Motor neuron (in vitro differentiated cells): ENCODE data around the gene SLC4A3. TPM values are rescaled to one million over a fixed set of nuclear protein-coding genes. Genes with fewer than 3 reads are reported as not detected.

Source experiments
- ATAC-seq, 8 experiments: fragments of 200-7000 bp; cut with Tn5 transposase; replicated peaks in 6 of 8; 2 replicates each; pipeline ENCODE4 v1.8.0; 2021; ENCODE audit warnings: mild to moderate bottlenecking in 8 of 8, moderate library complexity in 8 of 8
- H3K27ac ChIP-seq, 2 donors: fragments of 250-450 bp; sonication (Bioruptor Pico); 2 replicates each; pipeline ENCODE4 v1.9.0; 2021; ENCODE audit warnings: antibody characterized with exemption in 2 of 2, mild to moderate bottlenecking in 2 of 2, moderate library complexity in 1 of 2
- H3K4me1 ChIP-seq, 2 donors: fragments of 250-450 bp; sonication (Bioruptor Pico); replicated peaks in 1 of 2; 2 replicates each; pipeline ENCODE4 v1.6.1; 2021; ENCODE audit warnings: antibody characterized with exemption in 2 of 2, mild to moderate bottlenecking in 2 of 2, moderate library complexity in 1 of 2
- H3K4me3 ChIP-seq, 5 donors: fragments of 250-450 bp; sonication (Bioruptor Pico); 2 replicates each; pipeline ENCODE4 v1.9.0; 2021; ENCODE audit warnings: antibody characterized with exemption in 5 of 5, mild to moderate bottlenecking in 5 of 5, moderate library complexity in 4 of 5
- WGBS, 10 experiments: fragments of 450-650 bp; shearing (Covaris generic); methylation state at CpG; one replicate each; pipeline ENCODE4 v1.0.0; 2022; 5-methylcytosine and 5-hydroxymethylcytosine counted together
- in situ Hi-C, 9 experiments: fragments of 400-800 bp; cut with MboI; loops; one replicate each; pipeline ENCODE4 v1.15.0; 2021; ENCODE audit warnings: low sequenced_read_pairs in 9 of 9, low pct_unique_long_range_greater_than_20kb in 2 of 9; ENCODE audit not compliant: unreplicated experiment in 9 of 9
- total RNA-seq, 8 experiments: library from RNA; unstranded; fragments of 300-600 nt; gene quantifications; 2 replicates each; pipeline versions ENCODE4 v1.2.3 to v1.2.4, GENCODE V29; 2022

SLC4A3 gene
- 10 to 100 TPM in 1 of 8 experiments, 1 to 10 TPM in 6, under 1 TPM in 1; 0.05 to 17.7 (median 5.8) TPM for total RNA-seq

DNA sequence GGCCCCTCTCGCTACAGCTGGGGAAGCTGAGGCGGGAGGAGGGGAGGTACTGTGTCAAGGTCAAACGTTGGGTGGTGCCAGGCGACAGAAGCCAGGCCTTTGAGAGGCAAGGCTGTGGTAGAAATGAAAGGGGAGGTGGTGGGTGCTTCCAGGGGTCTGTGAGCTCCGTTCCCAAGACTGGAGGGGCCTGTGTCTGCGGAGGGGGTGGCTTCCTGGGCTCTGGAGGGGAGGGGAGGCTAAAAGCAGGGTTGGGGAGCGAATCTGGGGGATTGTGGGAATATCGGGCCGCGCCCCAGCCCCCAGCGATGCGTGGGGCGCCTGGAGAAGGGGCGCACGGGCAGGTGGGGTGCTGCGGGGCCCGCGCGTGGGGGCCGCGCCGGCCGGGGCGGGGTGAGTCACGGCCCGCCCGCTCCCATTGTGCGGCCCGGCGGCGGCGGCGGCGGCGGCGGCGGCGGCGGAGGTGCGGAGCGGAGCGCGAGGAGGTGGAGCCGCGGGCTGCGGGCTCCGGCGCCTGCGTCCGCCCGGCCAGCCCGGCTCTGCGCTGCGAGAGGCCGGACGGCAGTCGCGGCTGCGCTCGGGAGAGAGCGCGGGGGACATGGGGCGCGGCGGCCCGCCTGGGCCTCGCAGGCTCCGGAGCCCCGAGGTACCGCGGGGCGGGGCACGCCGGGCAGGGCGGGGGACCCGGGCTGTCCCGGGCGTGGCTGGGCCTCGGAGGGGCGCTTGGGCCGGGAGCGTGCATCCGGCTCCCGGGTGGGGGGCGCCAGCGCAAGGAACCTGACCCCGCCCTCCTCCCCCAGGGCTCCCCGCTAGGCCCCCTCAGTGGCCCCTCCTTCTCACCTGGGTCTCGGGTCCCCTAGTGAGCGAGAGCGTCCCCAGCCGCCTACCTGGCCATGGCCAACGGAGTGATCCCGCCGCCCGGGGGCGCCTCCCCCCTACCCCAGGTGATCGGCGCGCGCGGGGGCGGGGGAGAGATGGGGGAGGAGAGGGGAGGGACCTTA is at the start of gene SLC4A3:
Gene SLC4A3, plus strand, starts transcription at position 528 of the 998 bp plus-strand sequence. Its CDS starts 363 bp downstream, at position 891.
- WGBS, 10 experiments = 60 to 92% methylated on average over 1 to 2 of the region's 103 CpGs; no CpG with 5 or more reads in 8 of the 10 experiments
- Histone ChIP-seq H3K4me1 (peaks cover 9% of the 10 kb centered on the region in 2 donors), H3K4me3 (peak within 1 kb of the TSS; percentile 38 to 73 (median 49)), H3K27ac (no peak within 1 kb of the TSS)
- peak; percentile 79 to 94 (median 84) for ATAC-seq
- in situ Hi-C loops = no loop called here

DNA sequence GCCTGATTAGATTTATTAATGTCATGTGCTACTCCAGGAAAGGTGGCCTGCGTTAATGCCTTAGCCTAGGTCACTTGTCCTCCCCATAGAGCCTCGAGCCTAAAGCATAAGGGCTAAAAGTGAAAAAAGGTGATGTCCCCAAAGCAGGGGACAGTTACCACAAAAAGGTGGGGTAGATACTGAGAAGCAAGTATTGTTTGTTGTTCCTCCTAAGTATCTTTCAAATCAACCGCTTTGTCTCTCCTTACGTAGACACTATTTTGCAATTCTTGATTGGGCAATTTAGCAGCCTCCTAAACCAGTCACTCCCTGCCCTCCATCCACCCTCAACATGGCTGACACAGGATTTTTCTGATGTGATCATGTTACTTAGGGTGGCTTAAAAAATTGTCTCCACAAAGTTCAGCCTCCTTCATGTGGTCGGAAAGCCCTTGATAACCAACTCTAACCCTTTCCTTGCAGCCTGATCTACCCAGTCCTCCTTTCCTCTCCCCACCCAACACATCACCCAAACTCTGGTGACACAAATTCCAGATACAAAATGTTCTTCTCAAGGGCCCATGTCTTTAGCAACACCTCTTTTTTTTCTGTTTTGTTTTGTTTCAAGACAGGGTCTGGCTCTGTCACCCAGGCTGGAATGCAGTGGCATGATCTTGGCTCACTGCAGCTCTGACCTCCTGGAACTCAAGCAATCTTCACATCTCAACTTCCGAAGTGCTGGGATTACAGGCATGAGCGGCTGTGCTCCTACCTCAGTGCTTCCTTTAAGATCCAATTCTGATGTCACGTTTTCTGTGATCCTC is 48.4 kb upstream of the SLC4A3 start:
- in situ Hi-C loops = no loop called here
- Histone ChIP-seq H3K4me3 (no peak overlapping the region), H3K27ac (no peak overlapping the region), H3K4me1 (peaks cover 19 to 33% of the 10 kb centered on the region in 2 donors)
- WGBS, 10 experiments = 46 to 100% (median 88%) methylated on average over 2 to 7 of the region's 8 CpGs
- ATAC-seq = peak in 2 of 8 experiments; percentile 39 to 66

DNA sequence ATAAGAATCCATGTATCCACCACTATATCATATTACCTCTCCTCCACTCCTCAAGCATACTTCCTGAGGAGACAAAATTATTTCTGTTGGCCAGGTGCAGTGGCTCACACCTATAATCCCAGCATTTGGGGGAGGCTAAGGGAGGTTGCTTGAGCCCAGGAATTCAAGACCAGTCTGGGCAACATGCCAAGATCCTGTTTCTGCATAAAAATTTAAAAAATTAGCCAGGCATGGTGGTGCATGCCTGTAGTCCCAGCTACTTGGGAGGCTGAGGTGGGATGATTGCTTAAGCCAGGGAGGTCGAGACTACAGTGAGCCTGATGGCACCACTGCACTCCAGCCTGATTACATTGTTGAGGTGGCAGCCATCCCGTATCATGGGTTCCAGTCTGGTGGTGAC is 46.1 kb upstream of the SLC4A3 start:
- in situ Hi-C loops = no loop called here
- ATAC-seq = peak in 1 of 8 experiments; percentile 22
- 0 to 89% (median 80%) methylated on average over 1 of the region's 2 CpGs; no CpG with 5 or more reads in 7 of the 10 experiments for WGBS, 10 experiments
- Histone ChIP-seq H3K4me1 (peaks cover 13 to 25% of the 10 kb centered on the region in 2 donors), H3K27ac (no peak overlapping the region), H3K4me3 (no peak overlapping the region)

GRCh38 chr2:219591091-219591490 is 36.3 kb upstream of the SLC4A3 start:
- no peak overlapping the region for H3K4me3 ChIP-seq
- in situ Hi-C loops = no loop called here
- WGBS, 10 experiments = 0 to 72% (median 47%) methylated on average over 1 to 4 of the region's 4 CpGs; no CpG with 5 or more reads in 5 of the 10 experiments
- no peak overlapping the region for H3K27ac ChIP-seq
- peaks cover 0 to 9% of the 10 kb centered on the region in 2 donors for H3K4me1 ChIP-seq
- ATAC-seq = no peak

DNA sequence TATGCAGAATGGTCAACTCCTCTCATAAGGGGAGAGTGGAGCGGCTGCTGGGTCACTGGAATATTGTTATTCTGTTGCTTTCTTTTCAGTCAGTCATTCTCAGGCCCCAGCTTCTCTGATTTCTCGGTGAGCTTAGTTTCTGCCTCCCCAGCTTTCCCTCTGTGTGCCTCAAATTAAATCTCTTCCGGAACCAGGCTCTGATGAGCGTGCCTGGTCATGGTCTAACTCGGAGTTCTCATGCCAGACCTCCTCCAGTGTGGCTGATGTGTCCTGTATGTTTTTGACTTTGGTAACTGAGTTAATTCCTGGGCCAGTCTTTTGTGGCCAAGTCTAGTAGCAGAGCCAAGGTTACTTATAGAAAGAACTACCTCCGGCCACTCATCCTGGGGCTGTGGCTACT is 34.7 kb upstream of the SLC4A3 start:
- WGBS, 10 experiments = 0 to 100% (median 83%) methylated on average over 1 to 4 of the region's 6 CpGs; no CpG with 5 or more reads in 3 of the 10 experiments

GRCh38 chr2:219593154-219593553 is 34.3 kb upstream of the SLC4A3 start:
- 78 to 100% (median 83%) methylated on average over 1 to 2 of the region's 2 CpGs; no CpG with 5 or more reads in 2 of the 10 experiments for WGBS, 10 experiments
- H3K27ac ChIP-seq = no peak overlapping the region
- peaks cover 6 to 18% of the 10 kb centered on the region in 2 donors for H3K4me1 ChIP-seq
- H3K4me3 ChIP-seq = no peak overlapping the region
- no peak for ATAC-seq
- in situ Hi-C loops = no loop called here

More for the DNA sequence above, 34.7 kb upstream of the SLC4A3 start:
- peaks cover 6 to 18% of the 10 kb centered on the region in 2 donors for H3K4me1 ChIP-seq
- in situ Hi-C loops = no loop called here
- no peak overlapping the region for H3K27ac ChIP-seq
- no peak for ATAC-seq
- no peak overlapping the region for H3K4me3 ChIP-seq

- in situ Hi-C loops = no loop called here
- H3K4me3 ChIP-seq = peak overlapping the region in 1 of 5 donors; percentile 8
- peak overlapping the region in 1 of 2 donors; percentile 85 for H3K27ac ChIP-seq
- ATAC-seq = no peak
- 0 to 75% (median 50%) methylated on average over 1 to 3 of the region's 3 CpGs; no CpG with 5 or more reads in 1 of the 10 experiments for WGBS, 10 experiments
- peaks cover 10 to 22% of the 10 kb centered on the region in 2 donors for H3K4me1 ChIP-seq
These were observed 32.2 kb upstream of the SLC4A3 start for GRCh38 chr2:219595256-219595655.

DNA sequence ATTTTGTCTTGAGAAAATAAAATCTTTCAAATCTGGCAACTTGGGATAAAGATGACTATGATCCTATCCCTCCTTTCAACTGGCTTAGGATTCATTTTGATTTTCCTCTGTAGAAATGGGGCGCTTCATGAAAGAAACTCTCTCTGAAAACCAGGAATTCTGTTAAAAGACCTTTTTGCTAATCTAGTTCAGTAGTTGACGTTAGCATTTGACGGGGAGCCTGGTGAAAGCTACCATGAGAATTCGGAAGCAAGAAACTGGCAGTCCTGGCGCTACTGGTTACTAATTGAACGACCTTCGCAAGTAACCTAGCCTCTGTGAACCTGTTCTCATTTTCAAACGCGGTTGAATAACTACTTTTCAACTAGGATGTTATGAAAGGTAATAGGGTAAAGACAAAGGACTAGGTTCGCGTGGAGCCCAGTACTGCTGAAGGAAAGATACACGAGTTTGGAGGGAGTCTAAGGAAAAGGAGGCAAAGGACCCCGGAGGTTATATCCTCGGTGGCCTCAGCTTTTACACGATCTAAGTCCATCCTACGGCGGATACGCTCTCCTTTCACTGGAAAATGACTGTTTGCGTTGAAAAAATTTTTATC is 30.4 kb upstream of the SLC4A3 start:
- Histone ChIP-seq H3K27ac (peak overlapping the region; percentile 85 to 95), H3K4me3 (peak overlapping the region; percentile 53 to 89 (median 70)), H3K4me1 (peaks cover 10 to 22% of the 10 kb centered on the region in 2 donors)
- ATAC-seq = peak in 5 of 8 experiments; percentile 1 to 4 (median 2)
- in situ Hi-C loops = no loop called here
- 0 to 25% (median 10%) methylated on average over 1 to 17 of the region's 19 CpGs for WGBS, 10 experiments

- ATAC-seq = peak; percentile 91 to 96 (median 94)
- H3K4me1 ChIP-seq = peaks cover 10 to 22% of the 10 kb centered on the region in 2 donors
- peak within 1 kb of the TSS; percentile 85 to 95 for H3K27ac ChIP-seq
- WGBS, 10 experiments = 0 to 8% (median 0%) methylated on average over 3 to 24 of the region's 57 CpGs; no CpG with 5 or more reads in 1 of the 10 experiments
- peak within 1 kb of the TSS; percentile 53 to 89 (median 70) for H3K4me3 ChIP-seq
- in situ Hi-C loops = no loop called here
These were observed 29.7 kb upstream of the SLC4A3 start, which contains the start of gene STK11IP for GRCh38 chr2:219597552-219598307. Gene STK11IP, plus strand, starts transcription at chr2:219597857. Its CDS starts 263 bp downstream, at chr2:219598120.

- no peak for ATAC-seq
- in situ Hi-C loops = no loop called here
- Histone ChIP-seq H3K4me3 (peak overlapping the region; percentile 53 to 89 (median 70)), H3K27ac (peak overlapping the region in 1 of 2 donors; percentile 13), H3K4me1 (peaks cover 10 to 22% of the 10 kb centered on the region in 2 donors)
- WGBS, 10 experiments = 0 to 100% (median 28%) methylated on average over 1 to 7 of the region's 9 CpGs; no CpG with 5 or more reads in 2 of the 10 experiments
These were observed 28.9 kb upstream of the SLC4A3 start for GRCh38 chr2:219598308-219599078.

GRCh38 chr2:219603771-219604170 is 23.7 kb upstream of the SLC4A3 start:
- no peak for ATAC-seq
- in situ Hi-C loops = no loop called here
- Histone ChIP-seq H3K27ac (no peak overlapping the region), H3K4me1 (no peaks in the 10 kb centered on the region), H3K4me3 (no peak overlapping the region)
- WGBS, 10 experiments = 75 to 100% (median 98%) methylated on average over 1 to 5 of the region's 5 CpGs; no CpG with 5 or more reads in 4 of the 10 experiments
